ENCODE measurements around the gene ARMH3. TPM values are rescaled to one million over a fixed set of nuclear protein-coding genes. Genes with fewer than 3 reads are reported as not detected.

ARMH3 gene
- total and polyA plus RNA-seq, 2 experiments from 2014 or later: 8.7 to 11.1 TPM

DNA sequence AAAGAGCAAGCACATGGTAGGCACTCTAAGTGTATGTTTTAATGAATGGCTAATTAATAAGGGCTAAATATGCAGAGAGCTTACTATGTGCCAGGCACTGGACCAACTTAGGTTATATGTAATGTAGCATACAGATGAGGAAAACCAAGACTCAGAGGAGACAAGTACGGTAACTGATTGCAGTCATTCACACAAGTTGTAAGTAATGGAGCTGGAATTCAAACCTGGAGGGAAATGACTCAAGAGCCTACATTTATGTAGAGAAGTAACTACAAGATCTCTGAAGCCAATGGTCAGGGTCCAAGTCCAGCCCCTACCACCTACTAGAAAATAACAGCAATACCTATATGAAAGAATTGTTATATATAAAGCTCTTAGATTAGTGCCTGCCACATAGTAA is 115.1 kb downstream of the ARMH3 start:
- Histone ChIP-seq H3K36me3 (ENCODE audit: insufficient read depth) (no peaks in the 10 kb centered on the region), H3K4me2 (no peak overlapping the region), H4K20me1 (replicated peaks; ENCODE audit: insufficient read depth) (no peaks in the 10 kb centered on the region), H3K79me2 (replicated peaks; ENCODE audit: insufficient read depth) (no peaks in the 10 kb centered on the region), H3K4me3 (no peak overlapping the region), H3K27ac (ENCODE audit: low read depth) (no peak overlapping the region), H3K27me3 (ENCODE audit: insufficient read depth) (no peaks in the 10 kb centered on the region), H3K4me1 (ENCODE audit: insufficient read depth) (no peaks in the 10 kb centered on the region), H2AFZ (no peak overlapping the region), H3F3A (replicated peaks; ENCODE audit: low read depth) (no peaks in the 10 kb centered on the region), H3K9me2 (ENCODE audit: insufficient read depth) (no peaks in the 10 kb centered on the region)
- no peaks in the 10 kb centered on the region for H3K4me1 Mint-ChIP-seq
- no peak overlapping the region for H3K4me3 Mint-ChIP-seq
- H3K27ac Mint-ChIP-seq: no peak overlapping the region
- ATAC-seq (no peak), DNase-seq (ENCODE audit: low spot score) (no peak)
- TF ChIP-seq NANOG (IDR thresholded peaks at IDR 0.05; ENCODE audit: borderline replicate concordance) (no peak), JUNB (IDR thresholded peaks at IDR 0.05; ENCODE audit: unreplicated experiment) (no peak), STAT1 (IDR thresholded peaks at IDR 0.05; ENCODE audit: unreplicated experiment) (no peak), CREB1 (CRISPR knock-in tag; IDR thresholded peaks at IDR 0.05; ENCODE audit: low read depth) (no peak), EZH2 (IDR thresholded peaks at IDR 0.05; ENCODE audit: low read depth, unreplicated experiment) (no peak), POLR2AphosphoS5 (IDR thresholded peaks at IDR 0.05; ENCODE audit: low read depth) (no peak), ZNF331 (CRISPR knock-in tag; IDR thresholded peaks at IDR 0.05; ENCODE audit: low read depth) (no peak), ZNF114 (CRISPR knock-in tag; IDR thresholded peaks at IDR 0.05) (no peak), EZH2phosphoT487 (IDR thresholded peaks at IDR 0.05; ENCODE audit: unreplicated experiment) (no peak)
- TF ChIP-seq, protein P1, sequence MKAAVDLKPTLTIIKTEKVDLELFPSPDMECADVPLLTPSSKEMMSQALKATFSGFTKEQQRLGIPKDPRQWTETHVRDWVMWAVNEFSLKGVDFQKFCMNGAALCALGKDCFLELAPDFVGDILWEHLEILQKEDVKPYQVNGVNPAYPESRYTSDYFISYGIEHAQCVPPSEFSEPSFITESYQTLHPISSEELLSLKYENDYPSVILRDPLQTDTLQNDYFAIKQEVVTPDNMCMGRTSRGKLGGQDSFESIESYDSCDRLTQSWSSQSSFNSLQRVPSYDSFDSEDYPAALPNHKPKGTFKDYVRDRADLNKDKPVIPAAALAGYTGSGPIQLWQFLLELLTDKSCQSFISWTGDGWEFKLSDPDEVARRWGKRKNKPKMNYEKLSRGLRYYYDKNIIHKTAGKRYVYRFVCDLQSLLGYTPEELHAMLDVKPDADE (IDR thresholded peaks at IDR 0.05): no peak
- TF ChIP-seq, protein P2, sequence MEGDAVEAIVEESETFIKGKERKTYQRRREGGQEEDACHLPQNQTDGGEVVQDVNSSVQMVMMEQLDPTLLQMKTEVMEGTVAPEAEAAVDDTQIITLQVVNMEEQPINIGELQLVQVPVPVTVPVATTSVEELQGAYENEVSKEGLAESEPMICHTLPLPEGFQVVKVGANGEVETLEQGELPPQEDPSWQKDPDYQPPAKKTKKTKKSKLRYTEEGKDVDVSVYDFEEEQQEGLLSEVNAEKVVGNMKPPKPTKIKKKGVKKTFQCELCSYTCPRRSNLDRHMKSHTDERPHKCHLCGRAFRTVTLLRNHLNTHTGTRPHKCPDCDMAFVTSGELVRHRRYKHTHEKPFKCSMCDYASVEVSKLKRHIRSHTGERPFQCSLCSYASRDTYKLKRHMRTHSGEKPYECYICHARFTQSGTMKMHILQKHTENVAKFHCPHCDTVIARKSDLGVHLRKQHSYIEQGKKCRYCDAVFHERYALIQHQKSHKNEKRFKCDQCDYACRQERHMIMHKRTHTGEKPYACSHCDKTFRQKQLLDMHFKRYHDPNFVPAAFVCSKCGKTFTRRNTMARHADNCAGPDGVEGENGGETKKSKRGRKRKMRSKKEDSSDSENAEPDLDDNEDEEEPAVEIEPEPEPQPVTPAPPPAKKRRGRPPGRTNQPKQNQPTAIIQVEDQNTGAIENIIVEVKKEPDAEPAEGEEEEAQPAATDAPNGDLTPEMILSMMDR (conservative IDR thresholded peaks at IDR 0.05; ENCODE audit: low read depth in 2 of 2): no peak
- TF ChIP-seq, protein P3, sequence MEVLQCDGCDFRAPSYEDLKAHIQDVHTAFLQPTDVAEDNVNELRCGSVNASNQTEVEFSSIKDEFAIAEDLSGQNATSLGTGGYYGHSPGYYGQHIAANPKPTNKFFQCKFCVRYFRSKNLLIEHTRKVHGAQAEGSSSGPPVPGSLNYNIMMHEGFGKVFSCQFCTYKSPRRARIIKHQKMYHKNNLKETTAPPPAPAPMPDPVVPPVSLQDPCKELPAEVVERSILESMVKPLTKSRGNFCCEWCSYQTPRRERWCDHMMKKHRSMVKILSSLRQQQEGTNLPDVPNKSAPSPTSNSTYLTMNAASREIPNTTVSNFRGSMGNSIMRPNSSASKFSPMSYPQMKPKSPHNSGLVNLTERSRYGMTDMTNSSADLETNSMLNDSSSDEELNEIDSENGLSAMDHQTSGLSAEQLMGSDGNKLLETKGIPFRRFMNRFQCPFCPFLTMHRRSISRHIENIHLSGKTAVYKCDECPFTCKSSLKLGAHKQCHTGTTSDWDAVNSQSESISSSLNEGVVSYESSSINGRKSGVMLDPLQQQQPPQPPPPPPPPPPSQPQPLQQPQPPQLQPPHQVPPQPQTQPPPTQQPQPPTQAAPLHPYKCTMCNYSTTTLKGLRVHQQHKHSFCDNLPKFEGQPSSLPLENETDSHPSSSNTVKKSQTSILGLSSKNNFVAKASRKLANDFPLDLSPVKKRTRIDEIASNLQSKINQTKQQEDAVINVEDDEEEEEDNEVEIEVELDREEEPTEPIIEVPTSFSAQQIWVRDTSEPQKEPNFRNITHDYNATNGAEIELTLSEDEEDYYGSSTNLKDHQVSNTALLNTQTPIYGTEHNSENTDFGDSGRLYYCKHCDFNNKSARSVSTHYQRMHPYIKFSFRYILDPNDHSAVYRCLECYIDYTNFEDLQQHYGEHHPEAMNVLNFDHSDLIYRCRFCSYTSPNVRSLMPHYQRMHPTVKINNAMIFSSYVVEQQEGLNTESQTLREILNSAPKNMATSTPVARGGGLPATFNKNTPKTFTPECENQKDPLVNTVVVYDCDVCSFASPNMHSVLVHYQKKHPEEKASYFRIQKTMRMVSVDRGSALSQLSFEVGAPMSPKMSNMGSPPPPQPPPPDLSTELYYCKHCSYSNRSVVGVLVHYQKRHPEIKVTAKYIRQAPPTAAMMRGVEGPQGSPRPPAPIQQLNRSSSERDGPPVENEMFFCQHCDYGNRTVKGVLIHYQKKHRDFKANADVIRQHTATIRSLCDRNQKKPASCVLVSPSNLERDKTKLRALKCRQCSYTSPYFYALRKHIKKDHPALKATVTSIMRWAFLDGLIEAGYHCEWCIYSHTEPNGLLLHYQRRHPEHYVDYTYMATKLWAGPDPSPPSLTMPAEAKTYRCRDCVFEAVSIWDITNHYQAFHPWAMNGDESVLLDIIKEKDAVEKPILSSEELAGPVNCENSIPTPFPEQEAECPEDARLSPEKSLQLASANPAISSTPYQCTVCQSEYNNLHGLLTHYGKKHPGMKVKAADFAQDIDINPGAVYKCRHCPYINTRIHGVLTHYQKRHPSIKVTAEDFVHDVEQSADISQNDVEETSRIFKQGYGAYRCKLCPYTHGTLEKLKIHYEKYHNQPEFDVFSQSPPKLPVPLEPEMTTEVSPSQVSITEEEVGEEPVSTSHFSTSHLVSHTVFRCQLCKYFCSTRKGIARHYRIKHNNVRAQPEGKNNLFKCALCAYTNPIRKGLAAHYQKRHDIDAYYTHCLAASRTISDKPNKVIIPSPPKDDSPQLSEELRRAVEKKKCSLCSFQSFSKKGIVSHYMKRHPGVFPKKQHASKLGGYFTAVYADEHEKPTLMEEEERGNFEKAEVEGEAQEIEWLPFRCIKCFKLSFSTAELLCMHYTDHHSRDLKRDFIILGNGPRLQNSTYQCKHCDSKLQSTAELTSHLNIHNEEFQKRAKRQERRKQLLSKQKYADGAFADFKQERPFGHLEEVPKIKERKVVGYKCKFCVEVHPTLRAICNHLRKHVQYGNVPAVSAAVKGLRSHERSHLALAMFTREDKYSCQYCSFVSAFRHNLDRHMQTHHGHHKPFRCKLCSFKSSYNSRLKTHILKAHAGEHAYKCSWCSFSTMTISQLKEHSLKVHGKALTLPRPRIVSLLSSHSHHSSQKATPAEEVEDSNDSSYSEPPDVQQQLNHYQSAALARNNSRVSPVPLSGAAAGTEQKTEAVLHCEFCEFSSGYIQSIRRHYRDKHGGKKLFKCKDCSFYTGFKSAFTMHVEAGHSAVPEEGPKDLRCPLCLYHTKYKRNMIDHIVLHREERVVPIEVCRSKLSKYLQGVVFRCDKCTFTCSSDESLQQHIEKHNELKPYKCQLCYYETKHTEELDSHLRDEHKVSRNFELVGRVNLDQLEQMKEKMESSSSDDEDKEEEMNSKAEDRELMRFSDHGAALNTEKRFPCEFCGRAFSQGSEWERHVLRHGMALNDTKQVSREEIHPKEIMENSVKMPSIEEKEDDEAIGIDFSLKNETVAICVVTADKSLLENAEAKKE (CRISPR knock-in tag; IDR thresholded peaks at IDR 0.05): no peak
- TF ChIP-seq, protein P4, sequence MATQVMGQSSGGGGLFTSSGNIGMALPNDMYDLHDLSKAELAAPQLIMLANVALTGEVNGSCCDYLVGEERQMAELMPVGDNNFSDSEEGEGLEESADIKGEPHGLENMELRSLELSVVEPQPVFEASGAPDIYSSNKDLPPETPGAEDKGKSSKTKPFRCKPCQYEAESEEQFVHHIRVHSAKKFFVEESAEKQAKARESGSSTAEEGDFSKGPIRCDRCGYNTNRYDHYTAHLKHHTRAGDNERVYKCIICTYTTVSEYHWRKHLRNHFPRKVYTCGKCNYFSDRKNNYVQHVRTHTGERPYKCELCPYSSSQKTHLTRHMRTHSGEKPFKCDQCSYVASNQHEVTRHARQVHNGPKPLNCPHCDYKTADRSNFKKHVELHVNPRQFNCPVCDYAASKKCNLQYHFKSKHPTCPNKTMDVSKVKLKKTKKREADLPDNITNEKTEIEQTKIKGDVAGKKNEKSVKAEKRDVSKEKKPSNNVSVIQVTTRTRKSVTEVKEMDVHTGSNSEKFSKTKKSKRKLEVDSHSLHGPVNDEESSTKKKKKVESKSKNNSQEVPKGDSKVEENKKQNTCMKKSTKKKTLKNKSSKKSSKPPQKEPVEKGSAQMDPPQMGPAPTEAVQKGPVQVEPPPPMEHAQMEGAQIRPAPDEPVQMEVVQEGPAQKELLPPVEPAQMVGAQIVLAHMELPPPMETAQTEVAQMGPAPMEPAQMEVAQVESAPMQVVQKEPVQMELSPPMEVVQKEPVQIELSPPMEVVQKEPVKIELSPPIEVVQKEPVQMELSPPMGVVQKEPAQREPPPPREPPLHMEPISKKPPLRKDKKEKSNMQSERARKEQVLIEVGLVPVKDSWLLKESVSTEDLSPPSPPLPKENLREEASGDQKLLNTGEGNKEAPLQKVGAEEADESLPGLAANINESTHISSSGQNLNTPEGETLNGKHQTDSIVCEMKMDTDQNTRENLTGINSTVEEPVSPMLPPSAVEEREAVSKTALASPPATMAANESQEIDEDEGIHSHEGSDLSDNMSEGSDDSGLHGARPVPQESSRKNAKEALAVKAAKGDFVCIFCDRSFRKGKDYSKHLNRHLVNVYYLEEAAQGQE (IDR thresholded peaks at IDR 0.05; ENCODE audit: unreplicated experiment): no peak
- peaks cover 1% of the 10 kb centered on the region for H3K27me3 Mint-ChIP-seq (ENCODE audit: insufficient read depth, low read depth, poor library complexity)
- H3K36me3 Mint-ChIP-seq (ENCODE audit: low read depth): peaks cover 4% of the 10 kb centered on the region; the same call in 2 of the 3 replicates
- no peaks in the 10 kb centered on the region for H3K9me3 Mint-ChIP-seq
